UCSD-AML1 (cell line): ENCODE measurements around the gene ITGAE.

Experiments
- DNase-seq: peaks from one replicate; lab custom pipeline; 2025; ENCODE audit not compliant: unreplicated experiment; lab: John Stamatoyannopoulos, UW

ITGAE gene

DNA sequence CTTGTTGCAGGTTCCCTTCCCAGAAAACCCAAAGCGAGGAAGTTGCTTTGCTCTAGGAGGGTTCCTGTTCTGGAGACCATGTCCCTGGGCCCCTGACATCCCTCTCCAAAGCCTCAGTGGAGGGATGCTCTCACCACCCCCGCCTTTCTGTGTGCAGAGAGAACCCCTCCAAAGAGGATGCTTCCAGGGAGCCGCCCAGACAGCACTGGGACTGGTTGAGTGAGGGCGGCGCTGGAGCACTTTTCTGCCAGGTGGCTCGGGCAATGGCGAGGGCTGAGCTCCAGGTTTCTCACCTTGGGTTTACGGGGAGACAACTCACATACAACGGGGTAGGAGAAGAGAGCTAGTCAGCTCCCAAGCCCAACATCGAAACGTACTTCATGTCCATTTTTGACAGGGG, 125.1 kb downstream of the ITGAE start:
- DNase-seq: no peak

GRCh38 chr17:3672571-3672970, 128.4 kb downstream of the ITGAE start:
- no peak for DNase-seq

GRCh38 chr17:3669548-3669947, 131.4 kb downstream of the ITGAE start:
- DNase-seq: no peak

DNA sequence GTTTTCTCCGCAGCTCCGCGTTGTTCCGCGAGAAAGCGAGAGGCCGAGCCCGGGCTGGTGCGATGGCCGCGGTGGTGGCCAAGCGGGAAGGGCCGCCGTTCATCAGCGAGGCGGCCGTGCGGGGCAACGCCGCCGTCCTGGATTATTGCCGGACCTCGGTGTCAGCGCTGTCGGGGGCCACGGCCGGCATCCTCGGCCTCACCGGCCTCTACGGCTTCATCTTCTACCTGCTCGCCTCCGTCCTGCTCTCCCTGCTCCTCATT, 132.0 kb downstream of the ITGAE start:
- no peak for DNase-seq

DNA sequence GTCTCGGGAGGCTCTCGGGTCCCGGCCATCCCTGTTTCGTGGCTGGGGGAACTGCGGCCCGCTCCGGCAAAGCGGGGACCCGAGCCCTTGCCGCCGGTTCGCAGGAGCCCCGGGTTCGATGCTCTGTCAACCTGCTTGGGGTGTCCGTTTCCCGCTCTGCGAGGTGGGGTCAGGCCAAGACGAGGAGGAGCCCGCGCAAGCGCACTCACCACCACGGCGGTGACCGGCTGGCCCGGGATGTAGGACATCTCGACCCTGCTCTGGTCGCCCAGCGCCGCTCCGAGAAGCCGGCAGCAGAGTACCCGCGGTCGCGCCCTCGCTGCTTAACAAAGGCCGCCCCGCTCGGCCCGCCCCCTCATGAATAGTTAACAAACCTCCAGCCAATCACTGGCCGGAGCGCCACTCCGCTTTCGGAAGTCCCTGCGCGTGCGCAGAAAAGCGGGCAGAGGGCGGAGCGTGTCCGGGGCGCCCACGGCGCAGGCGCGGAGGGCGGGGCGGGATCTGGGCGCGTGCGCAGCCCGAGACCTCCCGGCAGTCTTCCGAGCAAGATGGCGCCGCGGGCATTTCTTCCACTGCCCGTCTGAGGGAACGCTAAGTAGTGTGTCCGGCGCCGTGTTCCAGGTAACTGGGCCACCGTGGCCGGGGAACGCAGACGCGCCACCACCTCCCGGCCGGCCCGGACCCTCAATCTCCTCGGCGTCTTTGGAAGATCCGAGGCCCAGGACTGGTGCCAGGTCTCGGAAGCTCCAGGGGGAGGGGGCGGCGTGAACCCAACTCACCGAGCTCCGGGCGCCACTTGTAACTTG, 132.5 kb downstream of the ITGAE start, which contains the start of the genes EMC6 and TAX1BP3:
TSS of gene EMC6 (plus strand) at position 534 of the 806 bp plus-strand sequence. CDS start 335 bp downstream, outside the sequence.
TSS of gene TAX1BP3 (minus strand) at position 300 of the 806 bp plus-strand sequence. CDS start at position 248, 52 bp downstream.
- peak; percentile 99 for DNase-seq

DNA sequence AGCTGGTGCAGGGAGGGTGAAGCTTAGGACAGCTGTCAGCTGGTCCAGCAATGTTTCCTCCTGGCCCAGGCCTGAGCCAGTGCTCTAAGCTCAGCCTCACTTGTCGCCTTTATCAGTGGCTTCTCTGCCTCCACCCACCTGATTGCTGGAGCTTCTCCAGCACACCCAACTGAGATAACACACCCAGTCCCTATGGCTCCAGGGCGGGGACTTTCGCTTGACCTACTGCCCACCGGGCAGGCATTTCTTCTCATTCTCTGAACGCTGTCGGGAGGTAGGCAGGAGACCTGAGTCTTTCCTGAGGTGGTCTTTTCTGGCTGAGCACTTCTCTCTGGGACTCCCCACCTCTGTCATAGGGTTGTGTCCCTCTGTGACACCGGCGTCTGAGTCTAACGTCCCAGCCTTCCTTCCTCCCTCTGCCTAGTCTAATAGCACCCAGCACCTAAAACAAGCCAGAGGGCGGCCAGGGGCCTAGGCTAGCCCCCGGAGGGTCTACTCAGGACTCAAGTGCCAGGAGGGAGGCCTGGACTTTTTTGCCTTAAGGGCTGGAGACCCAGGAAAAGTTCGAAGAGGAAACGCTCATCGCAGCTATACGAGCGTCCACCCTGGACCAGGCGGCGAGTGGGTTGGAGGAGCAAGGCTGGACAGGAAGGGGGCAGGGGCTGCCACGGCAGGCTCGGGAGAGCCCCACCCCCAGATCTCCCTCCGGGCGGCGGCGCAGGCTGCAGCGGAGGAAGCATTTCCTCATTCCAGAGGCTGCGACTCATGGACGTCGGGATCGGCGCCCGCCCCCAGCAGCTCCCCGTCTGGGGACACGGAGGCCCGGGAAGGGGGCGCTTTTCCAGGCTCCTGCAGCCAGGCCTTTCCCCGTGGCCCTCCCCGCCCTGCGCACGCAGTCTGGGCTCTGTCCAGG, 133.4 kb downstream of the ITGAE start:
- peak; percentile 69 for DNase-seq

- DNase-seq: no peak
Measured at GRCh38 chr17:3666516-3666915, 134.5 kb downstream of the ITGAE start.

DNA sequence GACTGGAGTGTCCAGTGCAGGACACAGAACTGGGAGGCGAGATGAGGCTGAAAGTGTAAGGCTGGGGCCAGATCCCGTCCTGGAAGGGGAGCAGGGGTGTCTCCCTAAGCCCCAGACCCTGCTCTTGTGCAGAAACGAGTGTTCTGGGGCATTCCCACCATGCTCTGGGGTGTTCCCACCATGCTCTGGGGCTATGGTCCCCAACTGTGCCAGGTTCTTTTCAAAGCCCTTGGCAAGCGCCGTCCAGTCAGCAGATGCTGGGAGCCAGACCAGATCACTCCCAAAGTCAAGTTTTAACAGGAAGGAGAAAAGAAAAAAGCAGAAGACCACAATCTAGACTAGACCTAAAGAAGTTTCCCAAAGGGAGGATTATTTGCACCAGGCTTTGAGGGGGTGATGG, 135.2 kb downstream of the ITGAE start:
- no peak for DNase-seq
